Activated CD4-positive, alpha-beta T cell treated with anti-CD3 and anti-CD28 coated beads for 24 hours (primary cell): Measurements from ENCODE around the gene PPARA.

Experiments used
- DNase-seq, 2 donors: peaks; one replicate each; pipeline ENCODE4 v3.0.0-alpha.2; 2020; ENCODE audit warnings: low read depth in 2 of 2

Gene PPARA

GRCh38 chr22:46274381-46274780 is 124.1 kb downstream of the PPARA start:
- no peak for DNase-seq

GRCh38 chr22:46275455-46276122 is 125.3 kb downstream of the PPARA start:
- DNase-seq = no peak

- DNase-seq = no peak
Observed at GRCh38 chr22:46276563-46276962, 126.2 kb downstream of the PPARA start.

- no peak for DNase-seq
Observed at GRCh38 chr22:46278656-46279645, 128.6 kb downstream of the PPARA start.

- no peak for DNase-seq
Observed at GRCh38 chr22:46280063-46280817, 129.9 kb downstream of the PPARA start.

GRCh38 chr22:46280999-46281623 is 130.8 kb downstream of the PPARA start:
- DNase-seq = no peak

- no peak for DNase-seq
Observed at GRCh38 chr22:46281866-46282678, 131.7 kb downstream of the PPARA start.

GRCh38 chr22:46286006-46286405 is 135.7 kb downstream of the PPARA start:
- no peak for DNase-seq

GRCh38 chr22:46286941-46287872 is 136.9 kb downstream of the PPARA start:
- DNase-seq = no peak

- DNase-seq = no peak
Observed at GRCh38 chr22:46287873-46288751, 137.8 kb downstream of the PPARA start.

GRCh38 chr22:46288846-46289243 is 138.5 kb downstream of the PPARA start:
- no peak for DNase-seq

- no peak for DNase-seq
Observed at GRCh38 chr22:46289244-46289891, 139.0 kb downstream of the PPARA start.

- no peak for DNase-seq
Observed at GRCh38 chr22:46290121-46290842, 140.0 kb downstream of the PPARA start.

- DNase-seq = no peak
Observed at GRCh38 chr22:46290843-46291785, 140.8 kb downstream of the PPARA start.

- no peak for DNase-seq
Observed at GRCh38 chr22:46292173-46292572, 141.8 kb downstream of the PPARA start.

- no peak for DNase-seq
Observed at GRCh38 chr22:46292732-46293131, 142.4 kb downstream of the PPARA start.
